Hepatic stellate cell (primary cell): ENCODE results near the gene MED12L.
A peak's percentile ranks its signal among the peaks of the same experiment; 100 is the strongest.
"Not testable (repeated sequence)": the region's sequence is repeated elsewhere in the genome, so short reads cannot be mapped to it uniquely, and the experiment has no call there.

Experiments used
- DNase-seq: peaks from one replicate; pipeline ENCODE4 v3.0.0; 2011; ENCODE audit warnings: low spot score

Gene MED12L

DNA sequence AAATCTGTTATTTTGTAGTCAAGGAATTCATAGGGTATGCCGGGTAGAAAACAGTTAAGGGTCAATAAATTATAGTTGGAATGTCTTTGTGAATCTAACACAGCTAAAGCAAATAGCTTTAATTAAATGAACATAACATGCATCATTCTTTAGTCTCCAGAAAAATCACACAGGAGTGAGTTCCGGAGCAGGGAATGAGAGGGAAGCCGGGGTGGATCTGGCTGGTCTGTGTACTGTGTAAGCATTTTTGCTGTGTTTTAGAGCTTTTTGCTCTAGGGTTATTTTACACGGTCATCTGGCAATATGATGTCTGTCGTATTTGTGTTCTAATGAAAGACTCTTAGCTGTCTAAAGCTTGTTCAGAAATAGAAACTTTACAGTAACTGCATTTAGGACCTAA lies 57.5 kb downstream of the MED12L start:
- no peak for DNase-seq

DNA sequence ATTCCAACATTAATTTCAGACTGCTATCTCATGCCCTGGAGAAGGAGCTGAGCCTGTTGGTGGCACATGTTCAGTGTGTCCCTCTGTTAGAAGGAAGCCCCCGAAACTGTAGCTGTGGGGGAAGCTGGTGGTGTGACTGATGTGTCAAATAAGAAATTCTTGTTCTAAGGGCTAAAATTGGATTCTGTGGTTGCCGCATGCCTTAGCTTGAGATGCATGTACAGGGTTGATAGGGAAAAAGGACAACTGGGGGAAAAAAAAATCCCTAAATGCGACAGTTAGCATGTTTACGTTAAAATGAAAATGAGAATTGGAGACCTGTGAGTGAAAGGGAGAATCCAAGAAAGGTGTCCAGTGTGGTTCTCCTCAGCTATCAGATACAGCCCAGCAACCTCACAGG lies 58.6 kb downstream of the MED12L start:
- no peak for DNase-seq

DNA sequence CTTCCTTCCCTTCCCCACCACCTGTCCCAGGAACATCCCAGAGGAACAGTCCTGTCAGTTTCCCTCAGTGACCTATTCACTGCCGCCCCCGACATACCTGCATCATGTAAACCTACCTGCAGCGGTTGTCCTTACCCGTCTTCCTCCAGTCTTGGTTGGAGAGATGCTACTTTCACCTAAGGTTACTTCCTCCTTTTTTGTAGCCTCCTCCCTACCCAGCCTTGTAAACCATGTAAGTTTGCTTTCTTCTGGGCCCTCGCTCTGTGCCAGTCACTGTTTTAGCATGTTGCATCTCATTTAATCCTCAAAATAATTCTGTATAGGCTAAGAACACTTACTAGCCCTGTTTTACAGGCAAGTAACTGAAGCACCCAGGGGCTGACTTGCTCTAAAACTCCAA lies 59.3 kb downstream of the MED12L start:
- DNase-seq, result no peak

DNA sequence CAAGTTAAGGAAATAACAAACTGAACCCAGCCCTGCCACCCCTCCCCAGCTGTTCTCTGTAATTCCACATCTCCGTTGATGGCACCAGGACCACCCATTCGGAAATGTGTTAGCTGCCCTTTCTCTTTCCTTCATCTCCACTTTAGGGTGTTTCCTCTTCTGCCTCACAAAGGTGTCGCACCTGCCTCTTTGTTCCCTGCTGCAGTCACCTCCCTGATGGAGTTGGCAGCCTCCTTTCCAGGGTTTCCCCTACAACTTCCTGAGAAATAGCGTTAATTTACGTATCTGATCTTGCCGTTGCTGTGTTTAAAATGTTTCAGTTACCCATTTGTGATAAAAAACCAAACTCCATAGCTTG lies 60.2 kb downstream of the MED12L start:
- DNase-seq, result no peak

DNA sequence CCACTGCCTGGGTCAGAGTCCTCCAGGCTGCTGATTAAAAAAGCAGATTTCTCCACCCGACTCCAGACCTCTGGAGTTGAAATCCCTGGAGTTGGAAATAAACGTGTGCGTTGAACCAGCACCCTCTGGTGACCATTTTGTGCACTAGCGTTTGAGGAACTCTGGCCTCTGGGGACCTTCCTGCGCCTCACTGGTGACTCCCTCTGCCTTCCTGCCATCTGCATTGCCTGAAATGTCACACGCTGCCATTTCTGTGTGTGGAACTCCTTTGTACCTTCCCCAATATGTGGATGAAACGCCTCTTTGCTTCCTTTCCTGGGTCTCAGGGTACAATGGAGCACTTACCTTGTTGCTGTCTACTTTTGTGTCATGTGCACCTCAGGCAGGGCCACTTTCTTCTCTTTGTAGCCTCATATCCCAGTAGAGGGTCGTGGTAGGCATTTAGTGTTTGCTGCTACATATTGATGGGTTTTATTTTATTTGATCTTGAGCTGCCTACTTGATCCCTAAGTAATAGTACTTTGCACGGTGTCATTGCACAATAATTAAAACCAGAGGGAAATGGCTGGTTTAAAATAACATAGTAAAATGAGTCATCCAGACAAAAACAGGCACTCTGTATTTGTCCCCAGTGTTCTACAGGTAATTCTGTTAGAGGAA lies 60.7 kb downstream of the MED12L start:
- peak; percentile 60 for DNase-seq

DNA sequence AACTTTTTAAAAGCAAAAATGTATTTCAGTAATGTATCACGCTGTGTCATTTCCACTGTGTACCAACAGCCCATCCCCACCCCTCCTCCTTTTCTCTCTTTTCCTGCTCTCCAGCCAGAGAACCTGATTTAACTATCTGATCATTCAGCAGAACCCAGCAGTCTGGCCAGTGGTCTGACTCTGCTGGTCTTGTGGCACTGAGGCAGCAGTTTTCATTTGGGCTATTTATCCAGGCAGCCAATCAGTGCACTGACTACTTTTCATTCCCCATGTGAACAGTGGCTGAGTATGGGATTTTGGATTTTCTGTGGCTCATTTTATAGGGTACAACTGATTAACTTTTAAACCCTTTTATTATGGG lies 61.2 kb downstream of the MED12L start:
- peak; percentile 6 for DNase-seq

DNA sequence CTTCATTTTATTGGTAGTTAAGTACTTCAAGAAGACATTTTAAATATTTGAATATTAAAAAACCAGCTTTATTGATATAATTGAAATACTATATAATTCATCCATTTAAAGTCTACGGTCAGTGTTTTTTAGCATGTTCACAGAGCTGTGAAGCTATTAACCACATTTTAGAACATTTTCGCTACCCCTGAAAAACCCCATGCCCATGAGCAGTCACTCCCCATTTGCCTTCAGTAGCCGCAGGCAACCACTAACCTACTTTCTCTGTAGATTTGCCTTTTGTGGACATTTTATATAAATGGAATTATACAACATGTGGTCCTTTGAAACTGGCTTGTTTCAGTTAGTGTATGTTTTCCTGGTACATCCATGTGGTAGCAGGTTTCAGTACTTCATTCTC lies 61.8 kb downstream of the MED12L start:
- no peak for DNase-seq

DNA sequence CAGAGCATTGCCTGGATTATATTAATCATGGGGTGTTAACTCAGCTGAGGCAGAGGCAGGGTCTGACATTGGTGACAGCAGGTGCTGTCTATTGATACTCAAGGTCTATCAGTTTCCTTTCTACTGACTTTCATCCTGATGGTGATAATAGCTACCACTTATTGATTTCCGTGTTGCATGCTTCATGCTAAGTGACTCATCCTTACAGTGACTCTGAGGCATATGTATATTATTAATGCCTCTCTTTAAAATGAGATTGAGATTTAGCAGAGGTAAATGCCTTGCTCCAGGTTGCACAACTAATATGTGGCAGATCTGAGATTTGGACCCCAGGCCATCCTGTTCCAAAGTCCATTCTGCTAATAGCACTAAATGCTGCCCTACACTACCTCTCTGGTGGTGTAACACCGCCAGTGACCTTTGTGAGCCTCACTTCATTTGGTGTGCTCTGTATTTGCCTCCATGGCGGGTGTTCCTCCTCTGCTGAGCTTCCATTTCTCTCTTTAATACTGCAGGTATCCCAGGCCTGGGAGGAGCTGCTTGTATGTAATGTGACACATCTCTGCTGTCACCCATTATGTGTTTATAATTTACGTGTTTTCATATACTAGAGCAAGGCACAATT lies 67.1 kb downstream of the MED12L start:
- DNase-seq, result no peak

DNA sequence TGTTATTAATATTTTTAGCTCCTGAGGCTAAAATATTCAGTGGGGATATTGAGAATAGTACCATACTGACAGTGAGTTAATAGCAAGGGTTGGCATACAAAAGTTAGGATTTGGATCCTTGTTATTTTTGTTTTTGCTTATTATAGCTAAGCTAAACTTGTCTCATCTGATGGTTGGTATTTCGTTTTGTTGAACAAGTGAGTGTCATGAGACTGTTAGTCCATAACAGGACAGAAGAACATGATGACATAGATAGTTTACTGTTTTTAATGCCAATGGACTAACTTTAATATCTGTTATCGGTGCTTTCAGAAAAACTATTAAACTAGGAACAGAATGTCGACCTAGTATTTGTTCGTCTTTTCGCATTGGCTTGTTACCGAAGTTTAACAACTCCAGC lies 69.1 kb downstream of the MED12L start:
- no peak for DNase-seq

DNA sequence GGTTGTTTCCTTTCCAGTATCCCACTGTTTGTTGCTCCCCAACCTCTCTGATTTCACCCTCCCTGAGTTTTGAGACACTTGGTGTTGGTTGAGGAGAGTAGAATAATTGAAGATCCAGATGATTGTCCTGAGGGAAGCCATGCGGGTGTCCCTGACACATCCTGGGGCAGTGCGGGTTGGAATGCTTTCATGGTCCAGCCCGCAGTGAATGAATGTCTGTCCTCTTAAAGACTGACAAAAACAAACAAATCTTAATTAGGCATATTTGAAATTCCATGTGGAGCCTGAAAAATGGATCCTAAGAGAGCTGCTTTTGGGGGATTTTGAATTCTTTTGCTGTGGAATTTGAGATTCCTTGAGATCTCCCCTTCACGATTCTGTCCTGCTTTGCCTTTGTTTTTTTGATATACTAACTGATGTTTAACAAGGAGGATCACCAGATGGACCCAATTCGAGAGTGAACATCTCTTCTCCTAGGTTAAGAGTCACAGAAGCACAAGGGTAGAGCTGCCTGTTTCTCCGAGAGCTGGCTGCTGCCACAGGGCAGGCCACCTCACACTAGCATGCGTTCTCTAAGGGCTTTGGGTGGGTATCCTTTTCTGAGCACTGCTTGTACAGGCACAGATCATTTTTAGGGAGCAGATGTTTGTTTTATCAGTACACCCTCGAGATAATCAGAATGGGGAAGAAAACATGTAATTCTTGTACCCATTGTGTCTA lies 70.1 kb downstream of the MED12L start:
- DNase-seq, result no peak

DNA sequence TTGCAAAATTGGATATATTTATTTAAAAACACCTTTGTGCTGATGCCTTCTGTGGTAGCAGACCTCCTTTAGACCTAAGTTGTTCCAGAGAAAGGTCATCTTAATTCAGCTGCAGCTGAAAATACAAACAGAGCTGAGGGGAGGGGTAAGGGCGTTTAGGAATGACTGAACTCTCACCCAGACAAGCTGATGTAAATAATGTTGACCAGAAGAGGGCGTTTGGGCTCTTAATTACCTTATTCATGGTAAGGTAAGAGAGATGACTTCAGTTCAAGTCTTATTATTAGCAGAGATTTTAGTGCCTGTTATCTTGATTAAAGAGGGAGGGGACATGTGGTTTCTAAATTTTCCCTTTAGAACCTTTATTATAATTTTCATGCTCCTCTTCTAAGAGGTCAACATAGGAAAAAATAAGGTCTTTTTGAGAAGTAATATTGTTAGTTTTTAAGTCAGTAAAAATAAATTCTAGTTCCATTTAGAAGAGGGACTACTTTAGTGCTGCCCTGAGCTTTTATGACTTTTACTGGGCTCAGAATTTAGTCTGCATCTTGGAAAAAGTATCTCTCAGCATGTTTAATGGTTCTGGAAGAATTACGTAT lies 71.3 kb downstream of the MED12L start:
- peak; percentile 28 for DNase-seq

DNA sequence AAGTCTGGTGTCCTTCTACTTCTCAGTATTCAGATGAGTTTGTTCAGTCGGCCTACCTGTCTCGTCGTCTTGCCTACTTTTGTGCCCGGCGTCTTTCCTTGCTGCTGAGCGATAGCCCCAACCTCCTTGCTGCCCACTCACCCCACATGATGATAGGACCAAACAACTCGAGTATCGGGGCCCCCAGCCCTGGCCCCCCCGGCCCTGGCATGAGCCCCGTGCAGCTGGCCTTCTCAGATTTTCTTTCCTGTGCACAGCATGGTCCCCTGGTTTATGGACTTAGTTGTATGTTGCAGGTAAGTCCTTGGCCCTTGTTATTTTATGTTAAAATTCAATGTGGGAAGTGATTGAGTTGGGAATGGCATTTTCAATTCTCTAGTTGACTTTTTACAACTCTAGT lies 74.3 kb downstream of the MED12L start:
- no peak for DNase-seq

DNA sequence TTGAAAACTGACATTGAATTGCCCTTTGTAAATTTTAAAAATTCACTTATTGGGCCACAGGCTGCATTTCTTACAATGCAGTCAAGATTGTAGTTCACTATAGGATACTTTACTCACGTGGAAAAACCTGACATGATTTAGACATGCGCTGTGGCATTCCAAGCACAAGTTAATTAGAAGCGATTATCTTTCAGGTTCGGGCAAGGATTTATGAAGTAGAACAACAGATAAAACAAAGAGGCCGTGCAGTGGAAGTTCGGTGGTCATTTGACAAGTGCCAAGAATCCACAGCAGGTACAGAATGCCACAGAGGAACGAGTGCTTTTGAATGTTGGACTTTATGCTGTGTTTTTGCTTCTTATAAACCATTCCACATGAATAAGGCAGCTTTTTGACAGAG lies 79.8 kb downstream of the MED12L start:
- no peak for DNase-seq

DNA sequence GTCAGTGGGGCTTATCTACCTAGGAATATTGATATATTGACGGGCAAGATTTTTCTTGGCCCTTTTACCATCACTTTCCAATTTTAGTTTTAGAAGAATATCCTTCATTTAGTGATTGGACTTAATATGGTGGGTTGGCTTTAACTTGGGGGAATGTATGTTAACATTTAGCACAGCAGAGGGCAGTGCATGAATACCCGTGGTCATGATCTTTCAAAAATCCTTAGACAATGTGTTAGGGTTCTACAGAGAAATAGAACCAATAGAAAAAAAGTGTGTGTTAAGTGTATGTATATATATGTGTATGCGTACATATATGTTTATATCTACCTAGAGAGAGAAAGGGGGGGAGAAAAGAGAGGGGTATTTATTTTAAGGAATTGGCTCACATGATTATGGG lies 80.7 kb downstream of the MED12L start:
- no peak for DNase-seq

DNA sequence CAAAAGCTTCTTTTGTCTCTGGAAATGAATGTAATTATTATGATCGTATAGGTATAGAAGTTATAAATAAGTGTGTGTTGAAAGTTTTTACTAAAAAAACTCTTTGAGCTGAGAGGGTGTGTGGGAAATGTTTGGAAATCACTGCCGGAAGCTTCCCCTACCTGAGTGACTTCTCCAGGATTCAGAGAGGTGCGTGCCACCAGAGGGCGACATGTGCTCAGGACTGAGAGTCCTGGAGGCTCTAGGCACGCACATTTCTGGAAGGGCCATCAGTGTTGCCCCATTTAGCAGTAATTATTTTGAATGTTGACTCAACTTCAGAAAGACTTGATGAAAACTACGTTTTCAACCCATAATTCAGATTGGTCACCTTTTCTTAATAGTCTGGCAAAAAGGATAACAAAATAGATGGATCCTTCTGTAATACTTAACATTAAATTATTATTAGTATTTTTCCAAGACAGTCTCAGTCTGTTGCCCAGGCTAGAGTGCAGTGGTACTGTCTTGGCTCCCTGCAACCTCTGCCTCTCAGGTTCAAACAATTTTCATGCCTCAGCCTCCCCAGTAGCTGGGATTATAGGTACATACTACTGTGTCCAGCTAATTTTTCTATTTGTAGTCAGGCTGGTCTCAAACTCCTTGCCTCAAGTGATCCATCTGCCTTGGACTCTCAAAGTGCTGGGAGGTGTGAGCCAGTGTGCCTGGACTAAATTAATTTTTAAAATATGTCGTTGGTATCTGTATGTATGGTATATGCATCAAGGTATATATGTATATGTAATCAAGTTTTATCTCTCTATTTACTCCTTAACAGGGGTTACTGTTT lies 83.0 kb downstream of the MED12L start:
- peak; percentile 59 for DNase-seq

DNA sequence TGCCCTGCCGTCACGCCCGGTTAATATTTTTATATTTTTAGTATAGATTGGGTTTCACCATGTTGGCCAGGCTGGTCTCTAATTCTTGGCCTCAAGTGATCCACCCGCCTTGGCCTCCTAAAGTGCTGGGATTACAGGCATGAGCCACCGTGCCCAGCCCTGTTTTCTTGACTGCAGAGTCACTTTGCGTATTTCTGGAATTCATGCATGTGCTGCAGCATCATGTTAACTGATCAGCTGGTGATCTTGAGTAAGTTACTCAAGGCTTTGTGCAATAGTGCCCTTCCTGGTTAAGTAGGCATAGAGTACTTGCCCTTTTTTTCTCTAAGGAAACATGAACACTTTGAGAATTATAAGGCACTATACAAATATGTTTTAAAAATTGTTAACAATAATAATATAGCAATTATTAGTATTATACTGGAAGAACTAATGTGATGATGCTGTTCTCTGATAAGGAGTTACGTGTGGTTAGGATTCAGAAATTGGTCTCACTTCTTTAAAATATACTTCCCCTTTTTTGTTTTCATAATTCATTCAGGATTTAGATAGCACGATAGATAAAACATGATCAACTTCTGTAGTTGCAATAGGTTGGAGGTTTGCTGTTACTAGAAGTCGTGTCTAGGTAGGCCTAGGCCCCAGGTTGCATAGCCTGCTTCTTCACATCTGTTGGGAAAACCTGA lies 83.9 kb downstream of the MED12L start:
- DNase-seq, result no peak

DNA sequence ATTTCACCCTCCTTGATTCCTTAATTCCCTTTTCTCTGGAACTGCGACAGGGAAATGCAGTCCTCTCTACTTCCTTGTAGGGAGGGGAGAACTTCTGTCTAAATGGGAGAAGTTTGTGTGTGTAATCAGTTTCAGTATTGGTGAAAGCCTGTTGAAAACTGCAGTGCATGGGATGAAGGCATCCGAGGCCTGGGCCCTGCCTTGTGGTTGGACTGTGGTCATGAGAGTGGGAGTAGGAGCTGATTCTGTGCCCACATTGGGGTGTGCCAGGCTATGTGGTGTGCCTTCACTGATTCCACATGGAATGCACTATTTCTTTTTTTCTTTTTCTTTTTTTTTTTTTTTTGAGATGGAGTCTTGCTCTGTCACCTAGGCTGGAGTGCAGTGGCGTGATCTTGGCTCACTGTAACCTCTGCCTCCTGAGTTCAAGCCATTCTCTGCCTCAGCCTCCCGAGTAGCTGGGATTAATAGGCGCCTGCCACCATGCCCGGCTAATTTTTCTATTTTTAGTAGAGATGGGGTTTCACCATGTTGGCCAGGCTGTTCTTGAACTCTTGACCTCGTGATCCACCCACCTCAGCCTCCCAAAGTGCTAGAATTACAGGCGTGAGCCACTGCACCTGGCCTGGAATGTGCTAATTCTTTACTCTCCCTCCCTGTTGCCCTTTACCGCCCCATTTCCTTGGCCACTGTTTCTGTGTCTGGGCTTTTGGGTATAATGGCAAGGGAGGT lies 84.7 kb downstream of the MED12L start:
- not testable (repeated sequence) for DNase-seq

DNA sequence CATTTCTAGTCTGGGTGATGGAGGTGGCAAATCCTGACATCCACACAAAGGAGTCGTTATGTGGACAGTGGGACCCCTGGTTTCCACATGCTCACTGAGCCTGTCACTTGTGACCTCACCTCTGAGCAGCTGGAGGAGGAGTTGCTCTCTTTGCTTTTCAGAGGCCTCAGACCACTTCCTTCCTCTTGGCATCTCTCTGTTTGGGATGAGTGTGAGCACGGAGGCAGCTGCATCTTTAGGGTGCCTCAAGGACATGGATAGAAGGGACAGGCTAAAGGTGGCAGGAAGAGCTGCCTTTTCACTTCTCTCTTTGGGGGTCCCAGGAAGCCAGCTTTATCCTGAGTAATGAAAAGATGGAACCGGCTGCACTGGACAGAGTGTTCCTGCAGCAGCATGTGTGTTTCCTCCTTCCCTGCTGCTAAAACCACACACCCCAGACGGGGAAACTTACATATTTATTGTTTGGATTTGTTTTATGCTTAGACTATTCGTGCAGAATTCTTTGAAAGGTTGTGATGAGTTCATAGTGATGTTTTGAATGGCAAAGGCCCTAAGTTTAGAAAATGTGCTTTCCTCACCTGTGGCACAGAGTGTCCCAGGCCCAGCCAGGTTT lies 85.8 kb downstream of the MED12L start:
- DNase-seq, result no peak

DNA sequence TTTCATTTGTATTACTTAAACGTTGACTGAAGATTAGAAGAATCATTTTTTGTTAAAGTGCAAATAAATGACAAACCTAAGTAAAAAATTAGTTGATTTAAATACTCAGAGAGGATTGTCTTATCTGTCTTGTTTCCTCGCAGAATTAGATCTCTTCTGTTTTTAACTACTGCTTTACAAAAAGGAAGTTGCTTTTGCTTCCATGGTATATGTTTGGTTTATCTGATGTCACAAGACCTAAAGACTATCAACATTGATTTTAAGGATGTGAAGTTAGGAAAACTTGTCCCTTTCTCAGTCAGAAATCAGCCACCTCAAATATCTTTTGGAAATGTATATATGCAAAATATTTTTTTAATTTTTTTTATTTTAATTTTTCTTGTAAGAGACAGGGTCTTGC lies 88.9 kb downstream of the MED12L start:
- DNase-seq, result no peak

DNA sequence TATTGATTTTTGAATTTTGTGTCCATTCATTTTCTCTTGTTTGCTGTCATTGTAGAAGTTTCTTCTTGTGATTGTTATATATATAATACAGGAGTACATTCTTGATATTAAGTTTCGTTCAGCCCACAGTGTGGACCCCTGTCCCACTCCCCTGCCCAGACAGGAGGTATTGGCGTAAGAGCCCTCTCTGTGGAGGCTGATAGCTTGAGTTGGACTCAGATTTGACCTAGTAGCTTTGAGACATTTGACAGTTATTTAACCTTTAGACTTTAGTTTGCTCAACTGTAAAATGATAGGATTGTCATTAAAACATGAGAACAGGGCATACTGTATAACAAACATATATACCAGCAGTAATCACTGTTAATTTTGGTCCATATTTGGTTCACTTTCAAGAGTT lies 90.5 kb downstream of the MED12L start:
- no peak for DNase-seq
